Ishikawa (cell line): ENCODE results near the gene TMEM191C.

ENCODE experiments used
- CEBPB ChIP-seq: IDR thresholded peaks from 2 replicates; pipeline ENCODE4 v1.6.1; 2012
- CREB1 ChIP-seq: IDR thresholded peaks from 2 replicates; pipeline ENCODE4 v1.6.1; 2012; ENCODE audit warnings: low read depth
- EGR1 ChIP-seq: IDR thresholded peaks from 2 replicates; pipeline ENCODE4 v1.6.1; 2012
- EP300 ChIP-seq: IDR thresholded peaks from 2 replicates; pipeline ENCODE4 v1.6.1; 2012; ENCODE audit warnings: borderline replicate concordance
- FOXM1 ChIP-seq: IDR thresholded peaks from 2 replicates; pipeline ENCODE4 v1.6.1; 2012; ENCODE audit warnings: low read depth, borderline replicate concordance
- RAD21 ChIP-seq: IDR thresholded peaks from 2 replicates; pipeline ENCODE4 v1.6.1; 2012; ENCODE audit warnings: low read depth
- REST ChIP-seq: IDR thresholded peaks from 2 replicates; pipeline ENCODE4 v1.6.1; 2012; ENCODE audit warnings: low read depth, mild to moderate bottlenecking
- YY1 ChIP-seq: IDR thresholded peaks from 2 replicates; pipeline ENCODE4 v1.6.1; 2012; ENCODE audit warnings: low read depth
- ZBTB7A ChIP-seq: IDR thresholded peaks from 2 replicates; pipeline ENCODE4 v1.6.1; 2012; ENCODE audit warnings: low read depth
- TF ChIP-seq, protein P1 (sequence below): IDR thresholded peaks from 2 replicates; pipeline ENCODE4 v1.6.1; 2012

TMEM191C gene

DNA sequence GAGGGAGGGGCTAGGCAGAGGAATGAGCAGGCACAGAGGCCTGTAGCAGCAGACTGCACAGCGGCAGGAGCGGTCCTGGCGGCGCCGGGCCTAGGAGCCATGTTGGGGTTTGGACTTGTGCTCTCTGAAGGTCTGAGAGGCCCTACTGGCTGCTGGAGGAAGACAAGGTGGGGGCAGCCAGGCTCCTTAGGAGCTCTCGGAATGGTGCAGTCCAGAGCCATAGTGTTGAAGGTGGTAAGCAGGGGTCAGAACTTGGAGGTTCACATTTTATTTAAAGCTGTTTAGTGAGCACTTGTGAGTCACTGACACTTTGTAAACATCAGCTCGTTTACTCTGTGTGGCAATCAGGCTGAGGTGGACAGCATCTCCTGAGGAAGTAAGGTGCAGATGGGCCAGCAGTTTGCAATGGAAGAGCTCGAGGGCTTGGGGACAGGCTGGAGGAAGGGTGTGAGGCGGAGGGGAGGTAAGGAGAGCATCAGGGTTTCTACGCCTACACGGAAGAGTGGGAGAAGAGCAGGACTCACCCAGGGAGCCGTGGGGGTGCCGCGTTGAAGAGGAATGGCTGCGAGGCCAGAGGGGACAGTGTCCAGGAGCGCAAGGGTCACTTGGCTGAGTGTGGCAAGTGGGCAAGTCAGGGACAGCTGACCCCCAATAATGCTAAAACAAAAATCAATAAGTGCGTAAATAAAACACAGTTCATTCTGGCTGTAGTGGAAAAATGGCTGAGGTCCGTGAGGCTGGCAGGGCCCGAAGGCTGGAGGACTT lies 10.0 kb upstream of the TMEM191C start:
- TF ChIP-seq REST (no peak), CEBPB (no peak), YY1 (no peak), RAD21 (no peak), EP300 (no peak), CREB1 (no peak), ZBTB7A (no peak), FOXM1 (no peak)

DNA sequence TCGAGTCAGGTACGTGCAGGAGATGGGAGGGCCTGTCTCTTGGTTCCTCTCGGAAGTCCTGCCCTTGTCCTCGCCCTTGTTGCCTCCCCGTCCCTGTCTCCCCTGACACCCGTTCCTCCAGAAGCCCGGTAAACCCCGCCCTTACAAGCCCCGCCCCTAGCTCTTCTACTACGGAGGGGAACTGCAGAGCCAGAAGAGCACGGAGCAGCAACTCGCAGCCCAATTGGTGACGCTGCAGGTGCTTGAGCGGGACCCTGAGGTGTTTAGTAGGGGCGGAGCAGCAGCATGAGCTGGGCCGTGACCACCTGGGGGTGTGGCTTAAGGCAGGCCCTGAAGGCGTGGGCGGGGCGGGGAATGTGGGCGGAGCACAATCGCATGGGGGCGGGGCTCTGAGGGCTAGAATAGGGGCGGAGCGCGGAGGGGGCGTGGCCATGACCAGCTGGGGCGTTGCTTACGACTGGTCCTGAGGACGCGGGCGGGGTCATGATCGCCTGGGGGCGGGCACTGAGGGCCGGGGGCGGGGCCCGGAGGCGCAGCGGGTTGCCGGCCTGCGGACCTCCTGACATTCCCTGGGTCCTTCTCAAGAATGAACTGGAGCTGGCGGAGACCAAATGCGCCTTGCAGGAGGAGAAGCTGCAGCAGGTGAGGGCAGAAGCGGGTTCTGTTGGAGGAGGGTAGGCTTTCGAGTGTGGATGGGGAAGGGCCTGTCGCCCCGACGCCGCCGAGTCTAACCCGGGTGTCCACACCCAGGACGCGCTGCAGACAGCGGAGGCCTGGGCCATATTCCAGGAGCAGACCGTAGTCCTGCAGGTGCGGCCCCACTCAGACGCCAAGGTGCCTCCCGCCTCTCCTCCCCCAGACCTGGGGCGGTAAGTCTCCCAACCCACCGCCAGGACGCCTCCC lies 1.3 kb downstream of the TMEM191C start:
- TF ChIP-seq EGR1, result peak; percentile 58

- TF ChIP-seq, protein P1, sequence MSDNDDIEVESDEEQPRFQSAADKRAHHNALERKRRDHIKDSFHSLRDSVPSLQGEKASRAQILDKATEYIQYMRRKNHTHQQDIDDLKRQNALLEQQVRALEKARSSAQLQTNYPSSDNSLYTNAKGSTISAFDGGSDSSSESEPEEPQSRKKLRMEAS, result peak; percentile 43; the same call in 1 of the 2 replicates
These were observed 2.2 kb downstream of the TMEM191C start for GRCh38 chr22:21469097-21469994.

DNA sequence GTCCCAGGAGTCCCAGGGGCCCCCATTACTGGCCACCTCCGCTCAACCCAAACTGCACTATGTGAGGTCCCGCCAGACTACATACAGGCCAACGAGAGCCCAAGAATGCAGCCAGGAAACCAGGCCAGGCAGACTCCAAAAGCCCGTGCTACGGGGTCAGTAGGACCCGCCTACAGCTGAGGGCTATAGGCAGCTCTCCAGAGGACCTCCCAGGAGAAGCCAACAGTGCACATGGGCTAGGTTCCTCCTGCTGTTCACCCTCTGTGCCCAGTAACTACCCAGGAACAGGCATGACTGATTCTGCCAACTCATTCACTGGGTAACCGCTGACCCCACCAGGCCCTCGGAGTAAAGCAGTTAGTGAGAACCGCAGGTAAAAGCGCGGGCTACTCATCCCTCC lies 44.8 kb downstream of the TMEM191C start:
- peak; percentile 11; the same call in 1 of the 2 replicates for TF ChIP-seq RAD21
